ENCODE results near the gene EMC10. TPM values are rescaled to one million over a fixed set of nuclear protein-coding genes. Genes with fewer than 3 reads are reported as not detected.
"Not testable (repeated sequence)": the region's sequence is repeated elsewhere in the genome, so short reads cannot be mapped to it uniquely, and the experiment has no call there.

The EMC10 gene
- total RNA-seq = 68.3 and 70.8 TPM in 2 replicates

DNA sequence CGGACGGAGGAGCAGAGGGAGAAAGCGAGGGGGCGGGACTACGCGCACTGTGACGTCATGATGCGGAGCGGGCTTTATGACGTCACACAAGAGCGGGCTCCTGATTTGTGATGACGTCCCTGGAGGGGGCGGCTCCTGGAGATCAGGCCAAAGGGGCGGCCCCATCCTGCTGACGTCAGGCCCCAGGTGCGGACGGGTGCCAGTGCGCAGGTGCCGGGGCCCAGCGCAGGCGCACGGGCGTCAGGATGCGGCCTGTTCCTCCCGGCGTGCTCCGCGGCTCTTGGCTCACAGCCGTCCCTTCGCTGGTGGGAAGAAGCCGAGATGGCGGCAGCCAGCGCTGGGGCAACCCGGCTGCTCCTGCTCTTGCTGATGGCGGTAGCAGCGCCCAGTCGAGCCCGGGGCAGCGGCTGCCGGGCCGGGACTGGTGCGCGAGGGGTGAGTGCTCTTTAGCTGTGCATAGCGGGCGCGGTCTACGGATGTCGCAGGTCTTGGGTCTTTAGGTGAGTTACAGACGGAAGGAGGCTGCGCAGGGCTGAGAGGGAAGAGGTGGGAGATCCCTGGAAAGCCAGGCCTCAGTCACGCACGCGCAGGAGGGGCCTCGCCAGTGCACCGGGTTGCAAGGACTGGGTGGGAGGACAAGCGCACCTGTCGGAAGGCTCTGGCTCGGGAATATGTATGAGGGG lies at the start of gene EMC10, which contains the start of gene GARIN5A:
TSS of gene EMC10 (plus strand) at position 284 of the 683 bp plus-strand sequence. CDS start at position 322, 38 bp downstream.
TSS of gene GARIN5A (minus strand) at position 625 of the 683 bp plus-strand sequence. CDS start at position 165, 460 bp downstream.
- intact Hi-C loops (cut with micrococcal nuclease) = loop anchor here (1.0 kb wide), 3 partner anchors 35 to 119 kb away; partner anchors contain the start of genes JOSD2 and NR1H2

DNA sequence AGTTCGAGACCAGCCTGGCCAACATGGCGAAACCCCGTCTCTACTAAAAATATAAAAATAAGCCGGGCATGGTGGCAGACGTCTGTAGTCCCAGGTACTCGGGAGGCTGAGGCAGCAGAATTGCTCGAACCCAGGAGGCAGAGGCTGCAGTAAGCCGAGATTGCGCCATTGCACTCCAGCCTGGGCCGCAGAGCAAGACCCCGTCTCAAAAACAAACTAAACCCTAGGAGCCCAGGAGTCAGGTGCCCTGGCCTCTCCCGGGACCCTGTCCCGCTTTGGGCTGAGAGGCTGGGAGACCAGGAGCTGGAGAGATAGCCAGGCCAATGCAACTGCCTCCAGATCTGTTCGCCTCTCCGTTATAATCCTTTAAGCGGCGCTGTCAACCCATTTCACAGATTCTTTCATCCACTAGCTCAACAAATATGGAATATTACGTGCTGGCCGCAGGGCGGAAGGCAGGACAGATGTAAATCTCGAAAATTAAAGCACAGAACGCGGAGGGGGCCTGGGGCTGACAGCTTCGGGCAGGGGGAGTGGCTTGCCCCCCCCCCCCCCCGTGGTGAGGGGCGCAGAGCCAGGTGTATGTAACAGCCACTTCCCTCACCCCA lies 48.9 kb upstream of the EMC10 start:
- intact Hi-C loops (cut with micrococcal nuclease) = no loop called here

DNA sequence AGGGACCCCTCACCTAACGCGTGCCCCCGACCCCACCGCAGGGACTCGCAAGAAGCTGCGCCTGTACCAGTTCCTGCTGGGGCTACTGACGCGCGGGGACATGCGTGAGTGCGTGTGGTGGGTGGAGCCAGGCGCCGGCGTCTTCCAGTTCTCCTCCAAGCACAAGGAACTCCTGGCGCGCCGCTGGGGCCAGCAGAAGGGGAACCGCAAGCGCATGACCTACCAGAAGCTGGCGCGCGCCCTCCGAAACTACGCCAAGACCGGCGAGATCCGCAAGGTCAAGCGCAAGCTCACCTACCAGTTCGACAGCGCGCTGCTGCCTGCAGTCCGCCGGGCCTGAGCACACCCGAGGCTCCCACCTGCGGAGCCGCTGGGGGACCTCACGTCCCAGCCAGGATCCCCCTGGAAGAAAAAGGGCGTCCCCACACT lies 48.3 kb upstream of the EMC10 start:
- intact Hi-C loops (cut with micrococcal nuclease) = no loop called here

DNA sequence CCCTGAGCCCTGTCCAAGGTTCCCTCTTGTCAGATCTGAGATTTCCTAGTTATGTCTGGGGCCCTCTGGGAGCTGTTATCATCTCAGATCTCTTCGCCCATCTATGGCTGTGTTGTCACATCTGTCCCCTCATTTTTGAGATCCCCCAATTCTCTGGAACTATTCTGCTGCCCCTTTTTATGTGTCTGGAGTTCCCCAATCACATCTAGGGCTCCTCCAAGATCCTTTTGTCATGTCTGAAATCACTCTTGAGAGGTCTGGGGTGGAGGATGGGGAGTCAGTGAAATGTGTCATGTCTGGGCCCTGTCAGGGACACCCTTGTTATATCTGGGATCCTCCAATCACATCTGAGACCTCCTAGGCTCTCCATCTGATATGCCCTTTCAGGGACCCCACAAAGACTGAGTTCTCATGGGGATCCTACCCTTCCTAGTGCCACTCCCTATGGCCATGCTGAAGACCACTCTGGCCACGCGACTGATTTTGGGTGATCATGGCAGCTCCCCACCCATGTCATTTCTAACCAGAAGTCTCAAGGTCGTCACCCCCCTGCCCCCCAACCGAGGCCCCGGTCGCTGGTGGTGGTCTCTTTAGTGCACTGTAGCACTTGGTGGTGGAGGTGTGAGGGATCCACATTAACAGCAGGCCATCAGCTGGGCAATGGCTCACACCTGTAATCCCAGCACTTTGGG lies 47.4 kb upstream of the EMC10 start:
- intact Hi-C loops (cut with micrococcal nuclease) = no loop called here

DNA sequence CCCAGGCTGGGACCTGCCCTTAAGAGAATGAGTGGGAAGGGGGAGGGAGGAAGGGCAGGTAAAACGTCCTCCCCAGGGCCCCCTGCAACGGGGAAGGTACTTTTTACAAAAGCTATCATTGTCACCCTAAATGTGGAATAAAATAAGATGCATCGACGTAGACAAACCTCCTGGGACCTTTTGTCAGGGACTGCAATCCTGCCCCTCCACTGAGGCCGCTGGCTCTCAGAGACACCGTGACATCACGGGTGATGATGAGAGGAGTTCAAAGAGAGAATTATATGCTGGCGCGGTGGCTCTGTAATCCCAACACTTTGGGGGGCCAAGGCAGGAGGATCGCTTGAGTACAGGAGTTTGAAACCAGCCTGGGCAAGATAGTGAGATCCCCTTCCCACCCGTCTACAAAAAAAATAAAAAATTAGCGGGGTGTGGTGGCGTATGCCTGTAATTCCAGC lies 45.4 kb upstream of the EMC10 start:
- intact Hi-C loops (cut with micrococcal nuclease) = loop anchor here (5.0 kb wide), 1 partner anchor 49 kb away; the partner anchor contains the start of gene POLD1

DNA sequence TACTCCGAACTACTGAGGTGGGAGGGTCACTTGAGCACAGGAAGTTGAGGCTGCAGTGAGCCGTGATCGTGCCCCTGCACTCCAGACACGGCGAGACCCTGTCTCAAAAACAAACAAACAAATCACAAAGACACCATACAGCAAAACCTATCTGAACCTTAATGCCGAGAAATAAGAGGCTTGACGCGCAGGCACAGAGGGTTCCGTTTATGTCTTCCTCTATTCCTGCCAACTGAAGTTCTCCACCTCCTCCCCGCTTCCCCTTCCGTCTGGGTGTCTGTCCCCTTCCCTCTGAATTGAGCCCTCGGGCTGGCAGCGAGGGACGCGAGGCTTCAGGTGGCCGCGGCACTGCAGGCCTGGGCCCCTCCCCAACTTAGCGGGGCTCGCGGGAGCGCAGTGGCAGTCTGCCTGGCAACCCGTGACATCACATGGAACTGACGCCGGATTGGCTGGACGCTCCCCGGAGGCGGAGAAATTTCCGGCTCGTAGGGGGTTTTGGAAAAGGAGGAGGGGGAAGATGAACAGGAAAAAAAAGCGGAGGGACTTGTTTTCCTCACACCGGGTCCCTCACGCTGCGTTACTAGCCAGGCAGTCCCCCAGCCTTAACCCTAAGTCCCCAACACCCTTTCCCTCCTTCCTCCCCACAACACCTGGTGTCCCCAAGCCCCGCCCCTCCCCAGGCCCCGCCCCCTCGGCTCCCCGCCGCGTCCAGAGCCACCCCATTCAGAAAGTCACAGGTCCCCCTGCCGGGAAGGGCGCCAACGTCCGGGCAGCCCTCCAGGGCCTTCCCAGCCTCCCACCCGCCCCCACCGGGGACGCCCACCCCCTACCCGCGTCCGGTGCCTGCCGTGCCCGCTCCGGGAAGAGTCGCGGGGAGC lies 44.7 kb upstream of the EMC10 start:
- intact Hi-C loops (cut with micrococcal nuclease) = loop anchor here (5.0 kb wide), 1 partner anchor 49 kb away; the partner anchor contains the start of gene POLD1

DNA sequence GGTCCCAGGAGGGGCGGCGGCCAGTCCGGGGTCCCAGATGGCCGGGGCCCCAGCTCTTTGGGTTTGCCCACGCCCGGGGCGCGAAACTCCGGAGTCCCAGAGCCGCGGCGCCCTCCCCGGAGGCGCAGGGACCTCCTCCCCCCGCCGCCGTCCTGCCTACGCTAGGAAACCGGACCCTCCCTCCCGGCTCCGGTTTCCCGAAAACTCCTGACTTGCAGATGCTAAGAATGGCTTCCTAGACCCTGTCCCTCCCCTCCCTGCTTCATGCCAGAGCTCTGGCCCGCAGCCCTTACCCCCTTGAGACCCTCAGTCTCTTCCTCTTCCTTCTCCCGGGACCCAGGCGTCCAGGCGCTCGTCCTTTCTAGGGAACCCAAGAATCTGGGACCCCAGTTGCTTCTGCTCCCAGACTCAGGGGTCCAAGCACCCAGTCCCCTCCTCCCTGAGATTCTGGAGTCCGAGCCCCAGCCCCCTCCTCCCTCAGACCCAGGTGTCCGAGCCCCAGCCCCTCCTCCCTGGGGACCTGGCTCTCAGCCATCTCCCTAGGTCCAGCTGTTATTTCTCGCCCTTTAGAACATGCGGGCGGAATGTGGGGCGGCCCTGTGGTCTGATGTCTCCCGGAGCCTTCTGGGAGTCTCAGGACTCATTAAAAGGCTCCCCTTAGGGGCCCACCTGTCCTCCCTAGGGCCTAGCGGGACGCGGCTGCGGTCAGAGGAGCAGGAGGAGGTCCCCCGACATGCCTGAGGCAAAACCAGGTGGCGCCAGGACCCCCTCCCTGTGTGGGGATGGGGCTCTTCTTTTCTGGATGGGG lies 43.9 kb upstream of the EMC10 start, which contains the start of gene MYBPC2:
TSS of gene MYBPC2 (plus strand) at position 672 of the 808 bp plus-strand sequence. CDS start at position 734, 62 bp downstream.
- intact Hi-C loops (cut with micrococcal nuclease) = loop anchor here (5.0 kb wide), 1 partner anchor 50 kb away; the partner anchor contains the start of gene POLD1

DNA sequence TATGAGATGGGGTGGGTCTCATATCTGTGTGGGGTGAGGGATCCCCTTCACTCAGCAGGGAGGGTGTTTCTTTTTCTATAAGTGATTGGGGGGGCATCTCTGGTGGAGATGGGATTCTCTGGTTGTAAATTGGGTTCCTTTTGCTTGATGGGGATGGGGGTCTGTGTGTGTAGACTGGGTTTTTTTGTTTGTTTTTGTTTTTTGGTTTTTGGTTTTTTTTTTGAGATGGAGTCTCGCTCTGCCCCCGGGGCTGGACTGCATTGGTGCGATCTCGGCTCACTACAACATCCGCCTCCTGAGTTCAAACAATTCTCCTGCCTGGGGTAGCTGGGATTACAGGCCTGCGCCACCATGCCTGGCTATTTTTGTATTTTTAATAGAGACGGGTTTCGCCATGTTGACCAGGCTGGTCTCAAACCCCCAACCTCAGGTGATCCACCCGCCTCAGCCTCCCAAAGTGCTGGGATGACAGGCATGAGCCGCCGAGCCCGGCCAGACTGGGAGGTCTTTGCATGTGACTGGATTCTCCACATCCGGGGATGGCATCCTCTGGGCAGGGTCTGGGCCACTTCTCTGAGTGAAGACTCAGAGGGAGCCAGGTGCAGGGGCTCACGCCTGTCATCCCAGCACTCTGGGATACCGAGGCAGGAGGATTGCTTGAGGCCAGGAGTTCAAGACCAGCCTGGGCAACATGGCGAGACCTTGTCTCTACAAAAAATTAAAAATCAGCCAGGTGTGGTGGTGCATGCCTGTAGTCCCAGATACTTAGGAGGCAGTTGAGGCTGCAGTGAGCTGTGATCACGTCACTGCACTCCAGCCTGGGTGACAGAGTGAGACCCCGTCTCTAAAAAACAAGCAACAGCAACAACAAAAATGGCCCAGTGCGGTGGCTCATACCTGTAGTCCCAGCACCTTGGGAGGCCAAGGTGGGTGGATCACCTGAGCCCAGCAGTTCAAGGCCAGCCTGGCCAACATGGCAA lies 42.8 kb upstream of the EMC10 start:
- intact Hi-C loops (cut with micrococcal nuclease) = loop anchor here (5.0 kb wide), 1 partner anchor 51 kb away; the partner anchor contains the start of gene POLD1

DNA sequence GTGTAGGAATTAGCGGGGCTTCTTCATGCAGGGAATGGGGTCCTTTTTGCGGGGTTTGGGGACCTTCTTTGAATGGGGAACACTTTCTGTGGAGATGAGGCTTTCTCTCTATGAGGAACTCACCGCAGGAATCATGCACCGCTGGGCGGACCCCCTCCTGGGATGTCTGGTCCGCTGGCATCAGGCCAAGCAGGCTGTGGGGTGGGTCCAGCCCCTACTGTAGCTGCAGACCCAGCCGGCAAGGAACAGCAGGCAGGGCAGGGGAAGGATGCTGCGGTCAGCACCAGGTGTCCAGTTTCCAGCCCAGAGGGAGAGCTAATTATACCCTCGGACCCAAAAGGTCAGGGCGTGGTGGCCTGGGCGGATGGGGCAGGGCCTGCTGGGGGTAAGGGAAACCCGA lies 41.8 kb upstream of the EMC10 start:
- intact Hi-C loops (cut with micrococcal nuclease) = loop anchor here (5.0 kb wide), 1 partner anchor 52 kb away; the partner anchor contains the start of gene POLD1

DNA sequence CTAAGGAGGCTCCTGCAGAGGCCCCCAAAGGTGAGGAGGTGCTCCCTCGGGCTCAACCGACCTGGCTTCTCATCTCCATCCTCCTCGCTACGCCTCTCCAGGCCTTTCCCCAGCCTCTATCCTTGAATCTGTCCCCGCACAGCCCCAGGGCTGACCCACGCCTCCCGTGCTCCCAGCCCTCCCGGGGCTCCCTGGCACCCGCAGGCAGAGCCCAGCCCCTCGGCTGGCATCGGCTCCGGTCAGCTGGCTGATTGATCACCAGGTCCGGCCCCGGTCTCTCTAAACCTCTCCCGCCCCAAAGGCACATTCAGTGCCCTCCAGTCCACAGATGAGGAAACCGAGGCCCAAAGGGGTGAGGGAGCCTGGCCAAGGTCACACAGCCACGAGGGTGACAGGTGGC lies 41.1 kb upstream of the EMC10 start:
- intact Hi-C loops (cut with micrococcal nuclease) = no loop called here

DNA sequence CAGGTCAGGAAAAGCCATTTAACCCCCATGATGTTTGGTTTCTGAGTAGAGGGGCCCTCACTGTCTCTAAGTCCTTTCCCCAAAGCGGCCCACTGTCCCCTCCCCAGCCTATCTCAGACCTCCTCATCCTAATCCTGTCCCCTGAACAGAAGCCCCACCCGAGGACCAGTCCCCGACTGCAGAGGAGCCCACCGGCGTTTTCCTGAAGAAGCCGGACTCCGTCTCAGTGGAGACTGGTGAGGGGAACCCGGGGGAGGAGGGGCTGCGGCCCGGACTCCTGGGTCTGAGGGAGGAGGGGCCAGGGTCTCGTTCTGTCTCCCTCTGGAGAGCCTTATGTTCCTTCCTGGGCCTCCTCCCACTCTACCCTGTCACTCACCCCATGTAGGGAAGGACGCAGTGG lies 40.7 kb upstream of the EMC10 start:
- intact Hi-C loops (cut with micrococcal nuclease) = no loop called here

DNA sequence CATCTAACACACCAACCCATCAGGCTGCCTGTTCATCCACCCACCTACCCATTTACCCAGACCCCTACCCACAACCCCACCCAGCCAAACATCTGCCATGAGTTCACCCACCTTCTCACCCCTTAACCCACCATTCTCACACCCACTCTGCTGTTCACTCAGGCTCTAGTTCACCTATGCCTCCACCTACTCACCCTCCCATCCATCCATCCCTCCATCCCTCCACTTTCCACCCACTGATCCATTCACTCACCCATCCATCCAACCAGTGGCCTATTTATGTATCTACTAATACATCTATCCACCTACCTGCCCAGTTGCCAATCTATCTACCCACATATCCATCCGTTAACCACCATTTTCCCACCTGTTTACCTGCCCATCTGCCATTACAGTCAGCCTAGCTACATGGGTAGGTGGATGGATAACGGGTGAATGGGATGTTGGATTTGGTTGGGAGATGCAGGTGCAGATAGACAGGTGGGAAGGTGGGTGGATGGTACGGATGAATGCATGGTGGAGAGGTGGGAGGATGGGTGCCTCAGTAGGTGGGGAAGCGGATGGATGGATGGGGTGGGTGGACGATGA lies 38.4 kb upstream of the EMC10 start:
- intact Hi-C loops (cut with micrococcal nuclease) = no loop called here

DNA sequence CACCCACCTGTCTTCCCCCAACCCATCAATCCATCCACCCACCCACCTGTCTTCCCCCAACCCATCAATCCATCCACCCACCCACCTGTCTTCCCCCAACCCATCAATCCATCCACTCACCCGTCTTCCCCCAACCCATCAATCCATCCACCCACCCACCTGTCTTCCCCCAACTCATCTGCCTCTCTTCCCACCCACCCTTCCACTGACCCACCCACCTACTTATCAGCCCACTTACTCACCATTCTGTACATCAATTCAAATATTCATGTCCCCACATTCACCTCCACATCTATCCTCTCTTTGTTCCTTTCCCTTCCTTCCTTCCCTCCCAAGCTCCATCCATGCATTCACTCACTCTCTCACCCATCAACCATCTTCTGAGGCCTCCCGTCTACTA lies 37.2 kb upstream of the EMC10 start:
- intact Hi-C loops (cut with micrococcal nuclease) = not testable (repeated sequence)

DNA sequence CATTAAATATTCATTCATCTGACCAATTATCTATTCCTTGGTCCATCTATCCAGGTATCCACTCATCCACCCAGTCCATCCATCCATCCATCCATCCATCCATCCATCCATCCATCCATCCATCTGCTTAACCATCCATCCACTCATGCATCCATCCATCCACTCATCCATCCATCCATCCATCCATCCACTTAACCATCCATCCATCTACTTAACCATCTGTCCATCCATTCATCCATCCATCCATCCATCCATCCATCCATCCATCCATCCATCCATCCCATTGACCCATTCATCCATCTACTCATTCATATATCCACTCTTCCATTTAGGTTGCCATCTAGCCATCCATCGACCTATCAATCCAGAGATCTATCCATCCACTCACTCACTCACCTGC lies 32.2 kb upstream of the EMC10 start:
- intact Hi-C loops (cut with micrococcal nuclease) = no loop called here

DNA sequence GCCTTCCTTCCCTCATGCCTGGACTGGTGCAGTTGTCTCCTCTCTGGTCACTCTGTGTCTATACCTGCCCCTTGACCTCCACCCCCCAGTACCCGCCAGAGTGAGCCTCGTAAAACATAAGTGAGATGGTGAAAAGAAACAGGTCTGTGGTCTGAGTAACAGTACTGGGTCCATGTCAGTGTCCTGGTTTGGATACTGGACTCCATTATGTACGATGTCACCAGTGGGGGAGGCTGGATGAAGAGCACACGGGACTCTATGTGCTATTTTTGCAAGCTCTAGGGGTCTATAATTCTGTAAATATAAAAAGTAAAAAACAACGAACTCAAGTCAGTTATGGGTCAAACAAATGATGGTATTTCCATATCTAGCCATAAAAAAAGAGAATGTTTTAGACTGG lies 29.3 kb upstream of the EMC10 start:
- intact Hi-C loops (cut with micrococcal nuclease) = no loop called here

DNA sequence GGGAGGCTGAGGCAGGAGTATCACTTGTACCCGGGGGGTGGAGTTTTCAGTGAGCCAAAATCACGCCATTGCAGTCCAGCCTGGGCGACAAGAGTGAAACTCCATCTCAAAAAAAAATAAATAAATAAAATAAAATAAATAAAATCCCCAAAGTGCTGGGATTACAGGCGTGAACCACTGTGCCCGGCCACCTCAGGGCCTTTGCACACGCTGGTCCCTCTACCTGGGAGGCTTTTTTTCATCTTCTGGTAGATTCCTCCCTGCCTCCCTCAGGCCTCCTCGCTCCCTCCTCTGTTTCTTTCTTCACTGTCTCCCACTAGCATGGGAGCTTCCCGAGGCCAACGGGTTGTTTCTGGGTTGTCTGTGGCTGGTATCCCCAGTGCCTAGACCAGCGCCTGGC lies 28.6 kb upstream of the EMC10 start:
- intact Hi-C loops (cut with micrococcal nuclease) = no loop called here

DNA sequence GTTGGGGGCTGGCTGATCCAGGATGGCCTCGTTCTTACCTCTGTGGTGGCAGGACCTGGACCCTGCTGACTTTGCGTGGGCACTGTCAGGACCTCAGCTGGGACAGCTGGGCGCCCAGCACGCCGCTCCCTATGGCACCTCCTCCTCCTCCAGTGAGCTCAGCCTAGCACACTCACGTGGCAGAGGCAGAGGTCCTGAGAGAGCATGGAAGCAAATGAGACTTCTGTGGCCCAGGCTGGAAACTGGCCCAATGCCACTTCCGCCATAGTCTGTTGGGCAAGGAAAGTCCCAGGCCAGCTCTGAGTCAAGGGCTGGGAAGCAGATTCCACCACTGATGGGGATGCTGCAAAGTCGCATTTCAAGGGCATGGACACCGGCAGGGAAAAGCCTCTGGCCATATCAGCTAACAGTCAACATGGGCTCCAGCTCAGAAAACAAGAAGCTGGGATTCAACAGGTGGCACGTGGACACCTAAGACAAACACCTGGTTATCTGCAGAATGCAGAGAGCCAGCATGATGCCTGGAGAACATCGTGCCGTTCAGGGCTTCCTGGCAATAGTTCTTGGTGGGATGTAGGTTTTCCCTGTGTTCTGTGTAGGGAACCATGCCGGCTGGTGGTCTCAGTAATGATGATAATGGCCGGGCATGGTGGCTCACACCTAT lies 26.9 kb upstream of the EMC10 start:
- intact Hi-C loops (cut with micrococcal nuclease) = no loop called here
